Ovary (tissue), 9 donors: Measurements from ENCODE around the gene GASK1A. TPM values are rescaled to one million over a fixed set of nuclear protein-coding genes. Genes with fewer than 3 reads are reported as not detected.

Source experiments
- DNase-seq, 5 donors: peaks; one replicate each; pipeline ENCODE4 v3.0.0-alpha.2; 2019 to 2020
- H3K27ac ChIP-seq, 2 donors: fragments of 200-600 bp; one replicate each; pipeline versions ENCODE4 v1.5.1 to v1.8.0; 2019 to 2022
- H3K27me3 ChIP-seq: fragments of 200-600 bp; one replicate; pipeline ENCODE4 v1.8.0; 2022
- H3K36me3 ChIP-seq: fragments of 200-600 bp; sonication (generic); one replicate; pipeline ENCODE4 v1.5.1; 2019
- H3K4me1 ChIP-seq: one replicate; pipeline ENCODE4 v1.8.1; 2013; ENCODE audit warnings: mild to moderate bottlenecking, moderate library complexity; ENCODE audit not compliant: insufficient read depth
- H3K4me3 ChIP-seq: fragments of 200-600 bp; sonication (generic); one replicate; pipeline ENCODE4 v1.5.1; 2017
- H3K9me3 ChIP-seq, 2 donors: fragments of 200-600 bp in 1 of 2; sonication (generic) in 1 of 2; one replicate each; pipeline versions ENCODE4 v1.5.1 to v1.8.1; 2013 to 2019; ENCODE audit warnings: mild to moderate bottlenecking in 1 of 2, moderate library complexity in 1 of 2
- EP300 ChIP-seq: sonication (generic); formaldehyde crosslinking; IDR thresholded peaks from one replicate; pipeline ENCODE4 v1.6.1; 2017; ENCODE audit warnings: antibody characterized with exemption
- POLR2A ChIP-seq: fragments of 450-650 bp; IDR thresholded peaks from one replicate; pipeline ENCODE4 v1.6.1; 2017; ENCODE audit warnings: antibody characterized with exemption, mild to moderate bottlenecking, moderate library complexity
- WGBS, 3 donors: extraction: QIAGEN DNeasy Blood & Tissue Kit in 1 of 3; methylation state at CpG; one replicate each; pipeline versions ENCODE4 v1.1.5 to v1.1.7; 2013 to 2017; 5-methylcytosine and 5-hydroxymethylcytosine counted together
- intact Hi-C, 4 donors: fragments of 100-400 bp; cut with DNase I; formaldehyde crosslinking; loops; one replicate each; pipeline versions ENCODE4 v1.11.0 to v1.15.1; 2022 to 2023
- polyA plus RNA-seq, 2 donors: library from polyadenylated mRNA; stranded (reverse); fragments of 200-250 nt in 1 of 2; fragments of 350-450 nt in 1 of 2; fragmentation: Illumina TruSeq in 1 of 2; extraction: RNeasy Lipid Tissue Mini Kit (QIAGEN cat#74804) in 1 of 2; gene quantifications; one replicate each; pipeline ENCODE4 v1.2.3, GENCODE V29; 2013 to 2014
- total RNA-seq, 7 donors: library from RNA; depleted of rRNA in 2 of 7; stranded (reverse); fragments of >200 nt in 2 of 7; fragmentation: NEBNext Ultra II Directional in 3 of 7; extraction: Animal tissue kit (Norgen Biotek cat#: 25700) in 3 of 7; gene quantifications; one replicate each; pipeline versions ENCODE4 v1.1.0 to v1.2.4, GENCODE V29; 2016 to 2023
- TF ChIP-seq, protein P1 (sequence below), 3 donors: fragments of 450-650 bp in 2 of 3; fragments of 200-600 bp in 1 of 3; IDR thresholded peaks; one replicate each; pipeline versions ENCODE4 v1.5.1 to v1.8.0; 2016 to 2022; ENCODE audit warnings: antibody characterized with exemption in 3 of 3, mild to moderate bottlenecking in 1 of 3
- donor health status: DM: no; HTN: no; CAD: no; lungs with moderate emphysema.
- donor health status: DM: no; HTN: no; CAD: no.
- donor health status: Bipolar disorder and iron deficiency.
- donor health status: DM: yes; HTN: yes; CAD: no.
- donor health status: DM: no; HTN: no; CAD: no.
- donor health status: DM: yes; HTN: yes; CAD: no.

Gene GASK1A
- total and polyA plus RNA-seq, 9 donors = 5.4 to 41.3 (median 19.4) TPM

DNA sequence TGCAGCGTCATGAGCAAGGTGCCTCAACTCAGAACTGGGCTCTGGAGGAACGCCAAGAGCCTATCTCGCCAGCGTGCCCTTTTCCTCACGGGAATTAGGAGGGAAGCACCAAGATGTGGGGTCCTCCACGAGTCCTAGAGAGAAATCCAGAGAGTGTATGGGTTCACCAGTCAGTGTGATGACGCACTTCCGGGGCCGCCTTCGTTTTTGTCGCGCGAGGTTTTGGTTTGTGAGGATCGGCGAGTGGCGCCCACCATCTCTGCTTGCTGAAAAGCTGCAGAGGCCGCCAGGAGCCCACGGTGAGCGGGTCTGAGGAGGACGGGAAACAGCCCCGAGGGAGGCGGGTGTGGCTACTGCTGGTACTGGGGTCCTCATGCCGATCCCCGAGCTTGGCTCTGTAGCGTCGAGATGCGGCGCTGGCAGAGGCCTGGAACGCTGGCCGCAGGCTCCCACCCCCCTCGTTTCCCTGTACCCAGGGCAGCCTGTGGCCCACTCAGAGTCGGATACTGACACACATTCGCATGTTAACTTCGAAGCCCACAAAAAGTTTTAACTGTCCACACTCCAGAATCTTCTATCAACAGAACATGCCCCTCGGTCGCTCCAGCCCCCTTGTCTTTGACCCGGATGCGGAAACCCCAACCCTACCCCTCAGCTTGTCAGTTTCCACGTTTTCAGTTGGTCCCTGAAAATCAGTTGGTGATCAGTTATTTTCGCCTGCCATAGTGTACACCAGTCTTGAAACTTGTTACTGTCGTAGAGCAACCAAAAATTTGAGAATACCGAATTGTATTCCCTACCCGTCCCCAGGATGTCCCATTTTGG lies 42.7 kb upstream of the GASK1A start:
- Histone ChIP-seq H3K4me1 (no peaks in the 10 kb centered on the region), H3K27ac (no peak overlapping the region), H3K9me3 (no peaks in the 10 kb centered on the region), H3K27me3 (no peaks in the 10 kb centered on the region), H3K4me3 (peak overlapping the region; percentile 36), H3K36me3 (no peaks in the 10 kb centered on the region)
- WGBS, 3 donors = 60 to 73% (median 62%) methylated on average over 43 of the region's 43 CpGs
- TF ChIP-seq EP300 (no peak), POLR2A (no peak)
- TF ChIP-seq, protein P1, sequence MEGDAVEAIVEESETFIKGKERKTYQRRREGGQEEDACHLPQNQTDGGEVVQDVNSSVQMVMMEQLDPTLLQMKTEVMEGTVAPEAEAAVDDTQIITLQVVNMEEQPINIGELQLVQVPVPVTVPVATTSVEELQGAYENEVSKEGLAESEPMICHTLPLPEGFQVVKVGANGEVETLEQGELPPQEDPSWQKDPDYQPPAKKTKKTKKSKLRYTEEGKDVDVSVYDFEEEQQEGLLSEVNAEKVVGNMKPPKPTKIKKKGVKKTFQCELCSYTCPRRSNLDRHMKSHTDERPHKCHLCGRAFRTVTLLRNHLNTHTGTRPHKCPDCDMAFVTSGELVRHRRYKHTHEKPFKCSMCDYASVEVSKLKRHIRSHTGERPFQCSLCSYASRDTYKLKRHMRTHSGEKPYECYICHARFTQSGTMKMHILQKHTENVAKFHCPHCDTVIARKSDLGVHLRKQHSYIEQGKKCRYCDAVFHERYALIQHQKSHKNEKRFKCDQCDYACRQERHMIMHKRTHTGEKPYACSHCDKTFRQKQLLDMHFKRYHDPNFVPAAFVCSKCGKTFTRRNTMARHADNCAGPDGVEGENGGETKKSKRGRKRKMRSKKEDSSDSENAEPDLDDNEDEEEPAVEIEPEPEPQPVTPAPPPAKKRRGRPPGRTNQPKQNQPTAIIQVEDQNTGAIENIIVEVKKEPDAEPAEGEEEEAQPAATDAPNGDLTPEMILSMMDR (IDR thresholded peaks at IDR 0.05) = no peak
- intact Hi-C loops = no loop called here
- DNase-seq = peak; percentile 62 to 80 (median 71)

DNA sequence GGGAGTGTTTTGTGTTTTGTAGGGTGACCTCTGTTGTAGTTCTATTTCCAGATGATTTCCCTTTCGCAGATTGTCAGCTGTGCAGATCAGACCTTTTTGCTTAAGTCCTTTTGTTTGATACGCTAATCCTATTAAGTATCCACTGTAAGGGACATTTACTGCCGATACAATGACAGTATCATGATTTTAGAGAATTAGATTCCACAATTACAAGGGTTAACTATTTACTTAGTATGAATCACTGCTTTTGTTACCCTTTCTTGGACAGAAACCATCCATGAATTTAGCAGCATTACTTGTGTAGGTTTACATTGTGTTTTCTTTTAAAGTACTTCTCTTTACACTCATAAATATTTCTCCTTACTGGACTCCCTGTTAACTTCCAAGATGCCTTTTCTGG lies 41.8 kb upstream of the GASK1A start:
- 93 to 95% (median 94%) methylated on average over 3 of the region's 3 CpGs for WGBS, 3 donors
- Histone ChIP-seq H3K27me3 (no peaks in the 10 kb centered on the region), H3K27ac (no peak overlapping the region), H3K9me3 (no peaks in the 10 kb centered on the region), H3K36me3 (no peaks in the 10 kb centered on the region), H3K4me1 (no peaks in the 10 kb centered on the region), H3K4me3 (no peak overlapping the region)
- intact Hi-C loops = no loop called here
- DNase-seq = no peak
- TF ChIP-seq EP300 (no peak), POLR2A (no peak)
- TF ChIP-seq, protein P1 (IDR thresholded peaks at IDR 0.05) = no peak

GRCh38 chr3:42942693-42943092 lies 36.4 kb upstream of the GASK1A start:
- no peak for DNase-seq
- 84 to 89% (median 87%) methylated on average over 1 of the region's 1 CpG for WGBS, 3 donors
- TF ChIP-seq POLR2A (no peak), EP300 (no peak)
- TF ChIP-seq, protein P1 (IDR thresholded peaks at IDR 0.05) = no peak
- H3K4me3 ChIP-seq = no peak overlapping the region
- H3K27ac ChIP-seq = no peak overlapping the region
- H3K36me3 ChIP-seq = no peaks in the 10 kb centered on the region
- no peaks in the 10 kb centered on the region for H3K4me1 ChIP-seq
- H3K27me3 ChIP-seq = no peaks in the 10 kb centered on the region
- intact Hi-C loops = no loop called here
- no peaks in the 10 kb centered on the region for H3K9me3 ChIP-seq

DNA sequence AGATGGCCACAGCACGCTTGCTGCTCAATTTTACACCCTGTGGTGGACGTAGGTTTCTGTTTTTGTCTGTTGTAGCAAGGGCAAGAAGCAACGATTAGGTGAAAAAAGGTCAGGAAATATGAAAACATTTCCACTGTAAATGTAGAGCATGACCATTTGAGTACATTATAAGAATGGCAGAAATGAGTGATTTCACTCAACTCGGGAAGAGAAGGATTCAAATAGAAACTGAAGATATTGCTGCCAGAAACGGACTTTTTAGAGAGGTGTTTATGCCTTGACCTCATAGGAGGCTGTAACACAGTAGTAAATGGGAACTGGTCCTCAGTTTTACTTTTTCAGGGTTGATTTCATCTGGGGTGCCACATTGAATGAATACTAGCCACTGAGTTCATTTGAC lies 33.1 kb upstream of the GASK1A start:
- H3K36me3 ChIP-seq = no peaks in the 10 kb centered on the region
- TF ChIP-seq POLR2A (no peak), EP300 (no peak)
- TF ChIP-seq, protein P1 (IDR thresholded peaks at IDR 0.05) = no peak
- no peaks in the 10 kb centered on the region for H3K27me3 ChIP-seq
- WGBS, 3 donors = 79 to 89% (median 80%) methylated on average over 5 of the region's 5 CpGs
- intact Hi-C loops = no loop called here
- no peaks in the 10 kb centered on the region for H3K9me3 ChIP-seq
- DNase-seq = no peak
- no peaks in the 10 kb centered on the region for H3K4me1 ChIP-seq
- H3K27ac ChIP-seq = no peak overlapping the region
- no peak overlapping the region for H3K4me3 ChIP-seq
